Activated CD4-positive, alpha-beta T cell treated with anti-CD3 and anti-CD28 coated beads, Interleukin-2, amount 10 ng/mL, durations not matched to agents 7 days and 5 days (primary cell): Measurements from ENCODE around the gene REM2. TPM values are rescaled to one million over a fixed set of nuclear protein-coding genes. Genes with fewer than 3 reads are reported as not detected.
"Not testable (repeated sequence)": the region's sequence is repeated elsewhere in the genome, so short reads cannot be mapped to it uniquely, and the experiment has no call there.

Experiments used
- CTCF ChIA-PET: fragments of 350-600 bp; sonication (Branson Sonifier 250); formaldehyde crosslinking; loops from one replicate; lab custom pipeline; 2021; ENCODE audit warnings: antibody characterized with exemption; lab: Charles Lee
- POLR2A ChIA-PET: fragments of 350-600 bp; sonication (Branson Sonifier 250); formaldehyde crosslinking; loops from one replicate; lab custom pipeline; 2021; ENCODE audit warnings: antibody characterized with exemption; lab: Charles Lee
- DNase-seq: peaks from one replicate; pipeline ENCODE4 v3.0.0-alpha.2; 2020
- H3K27ac Mint-ChIP-seq: one replicate; pipeline ENCODE4 v1.8.0; 2021; ENCODE audit warnings: mild to moderate bottlenecking, moderate library complexity, mixed read lengths
- H3K27me3 Mint-ChIP-seq: one replicate; pipeline ENCODE4 v1.8.0; 2021; ENCODE audit warnings: mixed read lengths
- H3K36me3 Mint-ChIP-seq: one replicate; pipeline ENCODE4 v1.8.0; 2021; ENCODE audit warnings: low read depth, mixed read lengths
- H3K4me1 Mint-ChIP-seq: one replicate; pipeline ENCODE4 v1.8.0; 2021; ENCODE audit warnings: mixed read lengths
- H3K4me3 Mint-ChIP-seq: one replicate; pipeline ENCODE4 v1.8.0; 2021; ENCODE audit warnings: mild to moderate bottlenecking, moderate library complexity, mixed read lengths
- H3K9me3 Mint-ChIP-seq: one replicate; pipeline ENCODE4 v1.8.0; 2021; ENCODE audit warnings: mixed read lengths
- total RNA-seq, 2 experiments: library from RNA; stranded (reverse); gene quantifications; one replicate each; pipeline ENCODE4 v1.2.3, GENCODE V29; 2021

REM2 gene
- total RNA-seq, 2 experiments from 2014 or later = 0.52 to 0.69 TPM

DNA sequence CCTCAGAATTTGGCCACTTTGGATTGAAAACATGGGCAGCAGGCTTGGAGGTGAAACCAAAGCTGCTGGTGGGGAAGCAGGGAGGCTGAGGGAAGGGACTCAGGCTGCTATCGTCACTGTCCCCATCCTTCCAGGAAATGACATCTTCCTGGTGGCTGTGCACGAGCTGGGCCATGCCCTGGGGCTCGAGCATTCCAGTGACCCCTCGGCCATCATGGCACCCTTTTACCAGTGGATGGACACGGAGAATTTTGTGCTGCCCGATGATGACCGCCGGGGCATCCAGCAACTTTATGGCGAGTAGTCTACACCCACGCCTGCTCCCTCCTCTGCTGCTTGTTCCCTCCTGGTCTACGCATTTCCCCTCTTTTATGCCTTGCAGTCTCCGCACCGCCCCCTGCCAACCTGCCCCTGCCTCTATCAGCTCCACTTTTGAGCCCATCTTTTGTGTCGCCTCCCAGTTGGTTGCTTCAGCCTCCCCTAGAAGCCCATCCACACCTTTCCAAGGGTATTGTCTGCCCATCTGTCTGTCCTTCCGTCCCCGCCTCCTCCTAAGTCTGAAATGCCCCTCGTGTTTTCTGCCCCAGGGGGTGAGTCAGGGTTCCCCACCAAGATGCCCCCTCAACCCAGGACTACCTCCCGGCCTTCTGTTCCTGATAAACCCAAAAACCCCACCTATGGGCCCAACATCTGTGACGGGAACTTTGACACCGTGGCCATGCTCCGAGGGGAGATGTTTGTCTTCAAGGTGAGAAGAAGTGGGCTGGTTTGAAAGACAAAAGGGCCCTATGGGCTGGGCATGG lies 39.7 kb upstream of the REM2 start:
- H3K4me1 Mint-ChIP-seq = peaks cover 2% of the 10 kb centered on the region
- no peak for DNase-seq
- ChIA-PET POLR2A (no interaction called here), CTCF (interaction anchor here (1.0 to 1.4 kb wide), 5 partner anchors 9 to 273 kb away, joined by 3 to 4 read pairs (median 3); partner anchors contain the start of gene MRPL52)
- no peak overlapping the region for H3K27ac Mint-ChIP-seq
- peaks cover 7% of the 10 kb centered on the region for H3K27me3 Mint-ChIP-seq
- no peaks in the 10 kb centered on the region for H3K9me3 Mint-ChIP-seq
- no peaks in the 10 kb centered on the region for H3K36me3 Mint-ChIP-seq
- H3K4me3 Mint-ChIP-seq = no peak overlapping the region

DNA sequence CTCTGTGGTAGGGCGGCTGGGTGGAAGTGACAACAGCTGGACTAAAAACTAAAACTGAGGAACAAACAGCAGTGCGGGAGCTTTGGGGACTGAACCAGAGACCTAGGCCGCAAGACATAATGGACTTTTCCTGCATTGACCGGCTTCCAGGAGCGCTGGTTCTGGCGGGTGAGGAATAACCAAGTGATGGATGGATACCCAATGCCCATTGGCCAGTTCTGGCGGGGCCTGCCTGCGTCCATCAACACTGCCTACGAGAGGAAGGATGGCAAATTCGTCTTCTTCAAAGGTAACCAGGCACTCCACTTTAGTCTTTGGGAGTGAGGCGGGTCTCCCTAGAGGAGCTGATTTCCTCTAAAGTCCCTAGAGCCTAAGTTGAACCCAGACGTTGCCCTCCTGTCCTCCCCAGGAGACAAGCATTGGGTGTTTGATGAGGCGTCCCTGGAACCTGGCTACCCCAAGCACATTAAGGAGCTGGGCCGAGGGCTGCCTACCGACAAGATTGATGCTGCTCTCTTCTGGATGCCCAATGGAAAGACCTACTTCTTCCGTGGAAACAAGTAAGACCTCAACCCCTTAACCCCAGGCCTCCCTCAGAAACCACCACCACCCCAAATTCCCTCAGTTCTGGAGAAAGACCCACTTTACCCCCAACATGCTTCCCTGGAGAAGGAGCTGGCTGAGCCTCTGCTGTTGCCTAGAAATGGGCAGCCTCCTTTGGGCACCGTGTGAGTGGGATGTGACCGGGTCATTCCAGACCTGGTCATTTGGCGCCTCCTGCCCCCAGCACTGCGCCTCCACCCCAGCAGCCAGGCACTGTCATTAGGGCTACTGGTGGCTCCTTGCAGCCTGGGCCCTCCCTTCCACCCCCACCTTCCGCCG lies 38.6 kb upstream of the REM2 start:
- DNase-seq = no peak
- POLR2A ChIA-PET = no interaction called here
- H3K36me3 Mint-ChIP-seq = no peaks in the 10 kb centered on the region
- CTCF ChIA-PET = interaction anchor here (0.6 to 1.7 kb wide), 7 partner anchors 8 to 274 kb away, joined by 3 to 7 read pairs (median 3); no protein-coding TSS in a partner anchor
- H3K27me3 Mint-ChIP-seq = peaks cover 13% of the 10 kb centered on the region
- no peaks in the 10 kb centered on the region for H3K9me3 Mint-ChIP-seq
- no peaks in the 10 kb centered on the region for H3K4me1 Mint-ChIP-seq
- no peak overlapping the region for H3K4me3 Mint-ChIP-seq
- no peak overlapping the region for H3K27ac Mint-ChIP-seq

DNA sequence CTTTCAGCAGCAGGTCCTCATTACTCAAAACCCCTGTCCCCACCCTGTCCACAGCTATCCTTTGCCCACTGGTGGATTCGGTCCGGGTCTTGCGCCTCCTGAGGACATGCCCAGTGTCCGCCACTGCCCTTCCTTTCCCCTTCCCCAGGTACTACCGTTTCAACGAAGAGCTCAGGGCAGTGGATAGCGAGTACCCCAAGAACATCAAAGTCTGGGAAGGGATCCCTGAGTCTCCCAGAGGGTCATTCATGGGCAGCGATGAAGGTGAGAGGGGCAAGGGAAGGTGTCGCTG lies 38.0 kb upstream of the REM2 start:
- ChIA-PET POLR2A (no interaction called here), CTCF (interaction anchor here (0.6 to 1.7 kb wide), 6 partner anchors 8 to 275 kb away, joined by 3 to 7 read pairs (median 3); no protein-coding TSS in a partner anchor)
- Mint-ChIP-seq H3K27me3 (peaks cover 14% of the 10 kb centered on the region), H3K4me3 (no peak overlapping the region), H3K27ac (no peak overlapping the region), H3K9me3 (no peaks in the 10 kb centered on the region), H3K36me3 (no peaks in the 10 kb centered on the region), H3K4me1 (no peaks in the 10 kb centered on the region)
- DNase-seq = no peak

DNA sequence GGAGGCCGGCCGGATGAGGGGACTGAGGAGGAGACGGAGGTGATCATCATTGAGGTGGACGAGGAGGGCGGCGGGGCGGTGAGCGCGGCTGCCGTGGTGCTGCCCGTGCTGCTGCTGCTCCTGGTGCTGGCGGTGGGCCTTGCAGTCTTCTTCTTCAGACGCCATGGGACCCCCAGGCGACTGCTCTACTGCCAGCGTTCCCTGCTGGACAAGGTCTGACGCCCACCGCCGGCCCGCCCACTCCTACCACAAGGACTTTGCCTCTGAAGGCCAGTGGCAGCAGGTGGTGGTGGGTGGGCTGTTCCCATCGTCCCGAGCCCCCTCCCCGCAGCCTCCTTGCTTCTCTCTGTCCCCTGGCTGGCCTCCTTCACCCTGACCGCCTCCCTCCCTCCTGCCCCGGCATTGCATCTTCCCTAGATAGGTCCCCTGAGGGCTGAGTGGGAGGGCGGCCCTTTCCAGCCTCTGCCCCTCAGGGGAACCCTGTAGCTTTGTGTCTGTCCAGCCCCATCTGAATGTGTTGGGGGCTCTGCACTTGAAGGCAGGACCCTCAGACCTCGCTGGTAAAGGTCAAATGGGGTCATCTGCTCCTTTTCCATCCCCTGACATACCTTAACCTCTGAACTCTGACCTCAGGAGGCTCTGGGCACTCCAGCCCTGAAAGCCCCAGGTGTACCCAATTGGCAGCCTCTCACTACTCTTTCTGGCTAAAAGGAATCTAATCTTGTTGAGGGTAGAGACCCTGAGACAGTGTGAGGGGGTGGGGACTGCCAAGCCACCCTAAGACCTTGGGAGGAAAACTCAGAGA lies 37.0 kb upstream of the REM2 start:
- H3K27ac Mint-ChIP-seq = no peak overlapping the region
- ChIA-PET CTCF (interaction anchor here (1.2 to 1.7 kb wide), 3 partner anchors 21 to 276 kb away, joined by 3 to 7 read pairs (median 6); no protein-coding TSS in a partner anchor), POLR2A (no interaction called here)
- DNase-seq = no peak
- H3K4me1 Mint-ChIP-seq = peaks cover under 1% of the 10 kb centered on the region
- no peak overlapping the region for H3K4me3 Mint-ChIP-seq
- no peaks in the 10 kb centered on the region for H3K9me3 Mint-ChIP-seq
- peaks cover 14% of the 10 kb centered on the region for H3K27me3 Mint-ChIP-seq
- H3K36me3 Mint-ChIP-seq = no peaks in the 10 kb centered on the region

DNA sequence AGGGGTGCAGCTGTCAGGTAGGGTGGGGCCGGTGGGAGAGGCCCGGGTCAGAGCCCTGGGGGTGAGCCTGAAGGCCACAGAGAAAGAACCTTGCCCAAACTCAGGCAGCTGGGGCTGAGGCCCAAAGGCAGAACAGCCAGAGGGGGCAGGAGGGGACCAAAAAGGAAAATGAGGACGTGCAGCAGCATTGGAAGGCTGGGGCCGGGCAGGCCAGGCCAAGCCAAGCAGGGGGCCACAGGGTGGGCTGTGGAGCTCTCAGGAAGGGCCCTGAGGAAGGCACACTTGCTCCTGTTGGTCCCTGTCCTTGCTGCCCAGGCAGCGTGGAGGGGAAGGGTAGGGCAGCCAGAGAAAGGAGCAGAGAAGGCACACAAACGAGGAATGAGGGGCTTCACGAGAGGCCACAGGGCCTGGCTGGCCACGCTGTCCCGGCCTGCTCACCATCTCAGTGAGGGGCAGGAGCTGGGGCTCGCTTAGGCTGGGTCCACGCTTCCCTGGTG lies 36.2 kb upstream of the REM2 start:
- Mint-ChIP-seq H3K4me3 (no peak overlapping the region), H3K4me1 (peaks cover 9% of the 10 kb centered on the region), H3K36me3 (no peaks in the 10 kb centered on the region), H3K27me3 (peaks cover 12% of the 10 kb centered on the region), H3K9me3 (no peaks in the 10 kb centered on the region), H3K27ac (no peak overlapping the region)
- ChIA-PET POLR2A (no interaction called here), CTCF (interaction anchor here (1.2 to 1.3 kb wide), 2 partner anchors 24 to 258 kb away, joined by 3 to 6 read pairs; partner anchors contain the start of gene DAD1)
- no peak for DNase-seq

DNA sequence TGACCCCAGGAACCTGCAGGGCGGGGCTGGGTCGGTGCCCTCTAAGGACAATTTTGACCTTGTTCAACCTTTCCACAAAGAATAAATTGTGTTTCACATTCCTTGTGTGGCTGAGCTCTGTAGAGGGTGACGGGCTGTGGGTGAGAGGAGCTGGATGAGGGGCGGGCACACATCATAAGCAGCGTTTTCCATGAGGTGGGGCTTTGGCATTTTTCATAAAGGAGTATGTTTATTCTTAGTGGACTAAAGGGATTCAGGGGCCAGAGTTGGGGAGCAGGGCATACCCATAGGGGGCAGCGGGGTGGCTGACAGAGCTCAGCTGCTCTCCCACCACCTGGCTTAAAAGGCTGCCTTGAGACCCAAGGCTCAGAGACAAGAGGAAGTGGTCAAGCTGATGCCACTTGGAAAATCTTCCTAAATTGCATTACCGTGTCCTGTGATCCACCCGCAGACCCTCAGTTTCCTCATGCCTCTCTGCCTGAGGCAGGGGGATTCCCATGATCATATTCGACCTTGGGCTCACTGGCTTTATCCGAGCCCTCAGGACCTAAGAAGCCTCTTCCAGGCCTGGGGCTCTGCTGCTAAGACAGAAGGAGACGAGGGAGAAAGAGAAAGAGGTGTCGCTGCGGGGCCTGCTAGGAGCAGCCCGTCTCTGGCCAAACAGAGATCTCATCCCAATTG lies 35.2 kb upstream of the REM2 start:
- no peak overlapping the region for H3K4me3 Mint-ChIP-seq
- peaks cover 12% of the 10 kb centered on the region for H3K4me1 Mint-ChIP-seq
- H3K27me3 Mint-ChIP-seq = peaks cover 12% of the 10 kb centered on the region
- POLR2A ChIA-PET = no interaction called here
- CTCF ChIA-PET = interaction anchor here (1.2 to 8.5 kb wide), 2 partner anchors 259 to 280 kb away, joined by 3 to 90 read pairs; partner anchors contain the start of gene DAD1
- DNase-seq = no peak
- no peak overlapping the region for H3K27ac Mint-ChIP-seq
- no peaks in the 10 kb centered on the region for H3K36me3 Mint-ChIP-seq
- no peaks in the 10 kb centered on the region for H3K9me3 Mint-ChIP-seq

DNA sequence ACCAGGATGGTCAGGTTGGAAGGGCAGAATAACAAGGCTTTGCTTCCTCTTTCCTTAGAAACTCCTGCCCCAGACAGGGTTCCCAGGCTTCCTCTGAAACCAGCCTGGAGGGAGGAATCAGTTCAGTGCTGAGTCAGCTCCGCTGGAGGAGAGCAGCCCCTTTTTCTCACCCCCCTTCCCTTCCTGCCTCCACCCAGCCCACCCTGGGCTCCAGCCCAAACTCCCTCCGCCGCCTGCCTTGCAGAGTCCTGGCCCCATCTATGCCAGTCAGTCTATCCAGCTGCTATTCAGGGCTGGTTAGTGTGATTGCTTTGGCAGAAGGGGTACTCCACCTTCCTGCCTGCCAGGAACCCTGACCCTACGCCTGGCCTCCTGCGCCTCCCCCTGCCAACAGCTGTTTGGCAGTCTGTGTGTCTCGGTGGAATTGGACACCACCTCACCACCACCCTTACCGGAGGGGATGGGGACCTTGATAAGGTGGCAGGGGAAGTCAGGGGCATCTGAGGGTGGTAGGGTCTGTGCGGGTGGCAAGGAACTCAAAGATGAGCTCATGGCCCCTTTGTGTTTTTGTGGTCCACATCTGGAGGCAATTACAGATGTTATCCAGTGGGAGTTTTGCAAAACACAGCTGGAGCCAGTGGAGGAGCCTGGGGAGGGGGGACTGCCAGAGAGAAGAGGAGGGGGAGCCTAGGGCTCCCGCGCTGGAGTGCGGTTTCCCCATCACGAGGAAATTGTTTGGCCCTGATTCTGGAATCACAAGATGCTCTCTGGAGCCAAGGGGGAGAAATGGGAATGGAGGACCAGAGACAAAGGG lies 34.5 kb upstream of the REM2 start:
- ChIA-PET POLR2A (no interaction called here), CTCF (interaction anchor here (1.2 to 8.5 kb wide), 3 partner anchors 24 to 281 kb away, joined by 3 to 90 read pairs (median 3); partner anchors contain the start of gene DAD1)
- Mint-ChIP-seq H3K27me3 (peaks cover 12% of the 10 kb centered on the region), H3K27ac (peak overlapping the region; percentile 19), H3K36me3 (no peaks in the 10 kb centered on the region), H3K4me1 (peaks cover 19% of the 10 kb centered on the region), H3K9me3 (no peaks in the 10 kb centered on the region), H3K4me3 (no peak overlapping the region)
- DNase-seq = no peak

DNA sequence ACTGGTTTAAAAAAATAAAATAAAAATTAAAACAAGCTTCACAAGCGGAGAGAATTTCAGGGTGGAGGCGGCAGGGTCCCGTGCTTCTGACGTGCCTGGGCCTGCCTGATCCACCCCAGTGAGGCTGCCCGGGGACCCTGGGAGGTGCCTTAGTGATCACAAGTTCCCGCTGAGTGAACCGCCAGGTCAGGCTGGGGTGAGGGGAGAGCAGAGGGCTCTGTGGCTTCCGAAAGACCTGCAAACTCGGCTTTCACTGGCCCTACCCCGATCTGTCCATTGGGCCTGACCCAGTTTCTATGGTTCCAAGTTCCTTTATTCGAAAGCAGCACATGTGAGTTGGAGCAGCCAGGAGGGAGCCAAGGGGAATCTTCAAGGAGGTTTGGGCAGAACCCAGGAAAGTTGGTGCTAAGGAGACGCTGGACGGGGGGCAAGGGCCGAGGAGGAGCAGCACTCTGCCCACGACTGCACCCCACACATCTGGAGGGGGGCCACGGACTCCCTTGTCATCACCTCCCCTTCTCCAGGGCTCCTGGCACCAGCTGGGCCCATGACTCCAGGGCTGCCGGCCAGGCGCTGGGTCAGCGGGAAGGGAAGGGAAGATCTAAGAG lies 33.7 kb upstream of the REM2 start:
- H3K9me3 Mint-ChIP-seq = no peaks in the 10 kb centered on the region
- no peak overlapping the region for H3K4me3 Mint-ChIP-seq
- H3K4me1 Mint-ChIP-seq = peaks cover 22% of the 10 kb centered on the region
- POLR2A ChIA-PET = no interaction called here
- CTCF ChIA-PET = interaction anchor here (1.4 to 8.5 kb wide), 4 partner anchors 10 to 282 kb away, joined by 3 to 91 read pairs (median 73); partner anchors contain the start of genes MMP14 and MRPL52
- no peaks in the 10 kb centered on the region for H3K36me3 Mint-ChIP-seq
- DNase-seq = no peak
- peaks cover 12% of the 10 kb centered on the region for H3K27me3 Mint-ChIP-seq
- no peak overlapping the region for H3K27ac Mint-ChIP-seq

DNA sequence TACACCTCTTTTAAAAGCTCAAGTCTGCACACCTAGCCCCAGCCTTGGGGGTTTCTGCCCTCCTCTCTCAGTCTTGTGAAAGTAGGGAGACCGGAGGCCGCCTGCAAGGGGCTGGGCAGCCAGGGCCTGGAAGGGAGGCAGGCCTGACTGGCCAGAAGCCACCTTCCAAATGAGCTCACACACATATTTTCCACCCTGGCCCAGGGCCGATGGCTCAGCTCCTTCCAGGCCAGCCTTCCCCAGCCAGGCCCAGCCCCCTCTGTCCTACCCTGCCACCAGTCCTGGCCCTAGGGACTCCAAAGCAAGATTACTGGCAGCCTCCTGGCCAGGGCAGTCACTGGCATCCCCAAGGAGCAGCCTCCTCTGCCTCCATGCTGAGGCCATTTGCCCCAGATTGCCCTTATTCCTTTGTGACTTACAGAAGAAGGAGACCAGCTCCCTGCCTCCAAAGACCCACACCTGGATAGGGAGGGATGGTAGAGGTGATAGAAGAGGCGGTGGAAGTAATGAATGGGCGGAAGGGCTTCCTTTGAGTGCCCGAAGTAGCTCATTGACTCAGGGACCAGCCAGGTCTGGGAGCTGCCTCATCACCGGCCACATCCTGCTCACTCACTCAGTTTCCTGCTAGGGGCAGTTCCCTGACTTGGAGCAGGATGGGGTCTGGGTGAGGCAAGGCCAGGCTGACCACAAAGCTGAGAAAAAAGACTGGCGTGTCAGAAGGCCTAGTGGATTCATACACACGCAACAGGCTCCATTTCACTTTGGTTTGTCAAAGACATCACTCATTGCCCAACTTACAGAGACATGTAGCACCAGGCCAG lies 31.9 kb upstream of the REM2 start:
- Mint-ChIP-seq H3K36me3 (no peaks in the 10 kb centered on the region), H3K27me3 (peaks cover 18% of the 10 kb centered on the region), H3K4me3 (no peak overlapping the region), H3K27ac (no peak overlapping the region), H3K4me1 (peaks cover 30% of the 10 kb centered on the region), H3K9me3 (no peaks in the 10 kb centered on the region)
- CTCF ChIA-PET = interaction anchor here (0.9 to 8.5 kb wide), 7 partner anchors 12 to 299 kb away, joined by 3 to 91 read pairs (median 38); partner anchors contain the start of genes MMP14 and MRPL52
- POLR2A ChIA-PET = interaction anchor here (0.6 kb wide), 1 partner anchor 15 kb away, joined by 3 read pairs; no protein-coding TSS in a partner anchor
- DNase-seq = peak; percentile 29

DNA sequence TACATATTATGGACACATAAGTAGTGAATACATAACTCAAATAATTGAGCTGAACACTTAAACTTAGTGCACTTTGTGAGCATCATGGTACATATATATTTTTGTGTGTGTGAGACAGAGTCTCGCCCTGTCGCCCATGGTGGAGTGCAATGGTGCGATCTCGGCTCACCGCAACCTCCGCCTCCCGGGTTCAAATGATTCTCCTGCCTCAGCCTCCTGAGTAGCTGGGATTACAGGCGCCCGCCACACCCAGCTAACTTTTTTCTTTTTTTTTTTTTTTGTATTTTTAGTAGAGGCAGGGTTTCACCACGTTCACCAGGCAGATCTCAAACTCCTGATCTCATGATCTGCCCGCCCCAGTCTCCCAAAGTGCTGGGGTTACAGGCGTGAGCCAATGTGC lies 30.8 kb upstream of the REM2 start:
- not testable (repeated sequence) for H3K36me3 Mint-ChIP-seq, H3K4me3 Mint-ChIP-seq, DNase-seq, H3K9me3 Mint-ChIP-seq, H3K27ac Mint-ChIP-seq
- ChIA-PET POLR2A (interaction anchor here (1.4 kb wide), 1 partner anchor 29 kb away, joined by 3 read pairs; no protein-coding TSS in a partner anchor), CTCF (interaction anchor here (0.6 to 8.5 kb wide), 19 partner anchors 7 to 300 kb away, joined by 3 to 91 read pairs (median 7); partner anchors contain the start of genes LRP10, MMP14, MRPL52 and RBM23)
- Mint-ChIP-seq H3K27me3 (peaks cover 20% of the 10 kb centered on the region), H3K4me1 (peaks cover 32% of the 10 kb centered on the region)
